ENCODE measurements around the gene C19orf25.

The C19orf25 gene

DNA sequence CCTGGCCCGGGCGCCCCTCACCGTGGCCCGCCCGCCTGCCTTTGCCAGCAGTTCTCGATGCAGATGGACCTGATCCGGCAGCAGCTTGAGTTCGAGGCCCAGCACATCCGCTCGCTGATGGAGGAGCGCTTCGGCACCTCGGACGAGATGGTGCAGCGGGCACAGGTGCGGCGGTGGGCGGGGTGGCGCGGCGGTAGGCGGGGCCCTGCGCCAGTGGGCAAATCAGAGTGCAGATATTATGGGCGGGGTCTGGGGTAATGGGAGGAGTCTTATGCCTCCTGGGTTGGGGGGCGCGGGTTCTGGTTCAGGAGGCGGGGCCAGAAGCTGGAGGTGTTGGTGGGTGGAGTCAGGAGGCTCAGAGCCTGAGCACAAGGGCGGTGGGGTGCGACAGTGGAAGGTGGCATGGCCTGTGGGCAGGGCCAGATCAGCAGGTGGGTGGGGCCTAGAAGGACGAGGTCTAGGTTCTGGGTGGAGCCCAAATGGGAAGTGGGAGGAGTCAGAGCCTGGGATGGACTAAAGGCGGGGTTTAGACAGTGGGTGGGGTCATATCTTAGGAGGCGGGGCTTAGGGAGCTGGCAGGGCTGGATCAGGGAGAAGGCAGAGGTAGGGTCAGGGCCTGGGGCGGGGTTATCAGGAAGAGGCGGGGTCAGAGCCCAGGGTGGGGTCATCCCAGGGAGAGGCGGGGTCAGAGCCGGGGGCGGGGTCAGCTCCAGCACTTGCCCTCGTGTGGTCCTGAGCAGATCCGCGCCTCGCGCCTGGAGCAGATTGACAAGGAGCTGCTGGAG lies 23.5 kb downstream of the C19orf25 start:
- no peak overlapping the region for H3K4me3 ChIP-seq (ENCODE audit: control insufficient read depth, low read depth, low read length)
- TF ChIP-seq, protein P1, sequence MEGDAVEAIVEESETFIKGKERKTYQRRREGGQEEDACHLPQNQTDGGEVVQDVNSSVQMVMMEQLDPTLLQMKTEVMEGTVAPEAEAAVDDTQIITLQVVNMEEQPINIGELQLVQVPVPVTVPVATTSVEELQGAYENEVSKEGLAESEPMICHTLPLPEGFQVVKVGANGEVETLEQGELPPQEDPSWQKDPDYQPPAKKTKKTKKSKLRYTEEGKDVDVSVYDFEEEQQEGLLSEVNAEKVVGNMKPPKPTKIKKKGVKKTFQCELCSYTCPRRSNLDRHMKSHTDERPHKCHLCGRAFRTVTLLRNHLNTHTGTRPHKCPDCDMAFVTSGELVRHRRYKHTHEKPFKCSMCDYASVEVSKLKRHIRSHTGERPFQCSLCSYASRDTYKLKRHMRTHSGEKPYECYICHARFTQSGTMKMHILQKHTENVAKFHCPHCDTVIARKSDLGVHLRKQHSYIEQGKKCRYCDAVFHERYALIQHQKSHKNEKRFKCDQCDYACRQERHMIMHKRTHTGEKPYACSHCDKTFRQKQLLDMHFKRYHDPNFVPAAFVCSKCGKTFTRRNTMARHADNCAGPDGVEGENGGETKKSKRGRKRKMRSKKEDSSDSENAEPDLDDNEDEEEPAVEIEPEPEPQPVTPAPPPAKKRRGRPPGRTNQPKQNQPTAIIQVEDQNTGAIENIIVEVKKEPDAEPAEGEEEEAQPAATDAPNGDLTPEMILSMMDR (conservative IDR thresholded peaks at IDR 0.05; ENCODE audit: control insufficient read depth, insufficient read depth, low read depth, low read length), result no peak
- DNase-seq (ENCODE audit: low read depth), result peak; percentile 69

DNA sequence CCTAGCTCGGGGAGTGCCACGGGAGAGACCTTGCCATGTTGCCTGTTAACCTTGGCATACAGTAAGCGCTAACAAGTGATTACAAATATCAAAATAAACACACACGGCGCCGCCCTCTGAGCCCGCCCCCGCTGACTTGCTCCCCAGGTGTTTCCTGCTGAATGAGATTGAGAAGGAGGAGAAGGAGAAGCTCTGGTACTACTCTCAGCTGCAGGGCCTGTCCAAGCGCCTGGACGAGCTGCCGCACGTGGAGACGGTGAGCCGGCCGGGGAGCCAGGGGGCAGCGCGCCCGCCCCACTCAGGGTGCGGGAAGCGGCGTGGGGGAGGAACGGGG lies 24.0 kb downstream of the C19orf25 start:
- H3K4me3 ChIP-seq (ENCODE audit: control insufficient read depth, low read depth, low read length), result no peak overlapping the region
- TF ChIP-seq, protein P1 (conservative IDR thresholded peaks at IDR 0.05; ENCODE audit: control insufficient read depth, insufficient read depth, low read depth, low read length), result no peak
- DNase-seq (ENCODE audit: low read depth), result no peak

DNA sequence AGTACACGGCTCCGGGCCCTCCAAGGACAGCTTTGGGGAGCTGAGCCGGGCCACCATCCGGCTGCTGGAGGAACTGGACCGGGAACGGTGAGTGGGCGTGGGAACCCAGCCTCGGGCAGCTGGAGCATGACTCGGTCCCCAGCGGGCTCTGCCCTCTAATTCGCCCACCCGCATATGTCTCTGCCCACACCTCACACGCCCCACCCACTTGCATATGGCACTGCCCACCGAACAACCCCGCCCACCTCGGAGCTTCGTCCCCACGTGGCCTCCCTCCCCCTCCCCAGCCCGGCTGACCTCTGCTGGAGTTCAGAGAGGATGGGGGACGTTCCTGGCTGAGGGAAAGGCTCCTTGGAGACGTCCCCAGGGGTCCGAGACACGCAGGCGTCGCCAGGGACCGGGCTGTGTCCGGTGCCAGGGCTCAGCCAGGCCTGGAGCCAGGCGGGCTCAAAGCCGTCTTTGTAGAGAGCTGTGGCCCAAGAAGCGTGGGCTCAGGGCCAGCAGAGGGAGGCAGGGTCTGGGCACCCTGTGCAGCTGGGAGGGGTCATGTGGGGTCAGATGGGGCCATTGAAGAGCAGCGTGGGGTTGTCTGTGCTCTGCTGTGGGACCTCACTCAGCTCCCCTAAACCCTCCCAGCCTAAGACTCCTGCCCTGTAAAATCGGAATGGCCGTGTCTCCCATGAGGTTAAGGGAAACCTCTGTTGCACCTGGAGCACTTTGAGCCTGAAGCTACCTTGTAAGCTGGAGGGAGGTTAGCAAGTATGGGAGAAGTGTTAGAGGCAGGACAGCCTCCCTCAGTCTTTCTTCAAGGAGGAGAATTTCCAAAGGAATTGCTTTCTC lies 25.3 kb downstream of the C19orf25 start:
- TF ChIP-seq, protein P1 (conservative IDR thresholded peaks at IDR 0.05; ENCODE audit: control insufficient read depth, insufficient read depth, low read depth, low read length), result no peak
- peak; percentile 62 for DNase-seq (ENCODE audit: low read depth)
- H3K4me3 ChIP-seq (ENCODE audit: control insufficient read depth, low read depth, low read length), result no peak overlapping the region

DNA sequence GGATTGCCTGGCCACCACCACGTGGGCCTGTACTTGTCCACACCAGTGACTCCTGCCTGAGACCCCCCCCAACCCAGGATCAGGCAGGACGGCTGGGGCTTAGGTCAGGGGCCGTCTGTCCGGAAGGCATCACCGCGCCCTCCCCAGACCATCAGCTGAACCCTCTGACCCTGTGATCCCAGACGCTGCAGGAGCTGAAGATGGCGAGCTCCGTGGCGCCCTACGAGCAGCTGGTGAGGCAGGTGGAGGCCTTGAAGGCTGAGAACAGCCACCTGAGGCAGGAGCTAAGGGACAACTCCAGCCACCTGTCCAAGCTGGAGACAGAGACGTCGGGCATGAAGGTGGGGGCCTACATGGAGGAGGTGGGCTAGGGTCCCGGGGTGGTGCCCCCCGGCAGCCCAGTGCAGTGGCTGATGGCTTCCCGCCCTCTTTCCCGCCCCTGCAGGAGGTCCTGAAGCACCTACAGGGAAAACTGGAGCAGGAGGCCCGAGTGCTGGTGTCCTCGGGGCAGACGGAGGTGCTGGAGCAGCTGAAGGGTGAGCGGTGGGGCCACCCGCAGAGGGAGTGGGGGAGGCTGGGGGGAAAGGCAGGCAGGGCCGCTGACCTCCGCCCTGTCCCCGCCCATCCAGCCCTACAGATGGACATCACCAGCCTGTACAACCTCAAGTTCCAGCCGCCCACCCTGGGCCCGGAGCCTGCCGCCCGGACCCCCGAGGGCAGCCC lies 26.1 kb downstream of the C19orf25 start:
- DNase-seq (ENCODE audit: low read depth), result no peak

DNA sequence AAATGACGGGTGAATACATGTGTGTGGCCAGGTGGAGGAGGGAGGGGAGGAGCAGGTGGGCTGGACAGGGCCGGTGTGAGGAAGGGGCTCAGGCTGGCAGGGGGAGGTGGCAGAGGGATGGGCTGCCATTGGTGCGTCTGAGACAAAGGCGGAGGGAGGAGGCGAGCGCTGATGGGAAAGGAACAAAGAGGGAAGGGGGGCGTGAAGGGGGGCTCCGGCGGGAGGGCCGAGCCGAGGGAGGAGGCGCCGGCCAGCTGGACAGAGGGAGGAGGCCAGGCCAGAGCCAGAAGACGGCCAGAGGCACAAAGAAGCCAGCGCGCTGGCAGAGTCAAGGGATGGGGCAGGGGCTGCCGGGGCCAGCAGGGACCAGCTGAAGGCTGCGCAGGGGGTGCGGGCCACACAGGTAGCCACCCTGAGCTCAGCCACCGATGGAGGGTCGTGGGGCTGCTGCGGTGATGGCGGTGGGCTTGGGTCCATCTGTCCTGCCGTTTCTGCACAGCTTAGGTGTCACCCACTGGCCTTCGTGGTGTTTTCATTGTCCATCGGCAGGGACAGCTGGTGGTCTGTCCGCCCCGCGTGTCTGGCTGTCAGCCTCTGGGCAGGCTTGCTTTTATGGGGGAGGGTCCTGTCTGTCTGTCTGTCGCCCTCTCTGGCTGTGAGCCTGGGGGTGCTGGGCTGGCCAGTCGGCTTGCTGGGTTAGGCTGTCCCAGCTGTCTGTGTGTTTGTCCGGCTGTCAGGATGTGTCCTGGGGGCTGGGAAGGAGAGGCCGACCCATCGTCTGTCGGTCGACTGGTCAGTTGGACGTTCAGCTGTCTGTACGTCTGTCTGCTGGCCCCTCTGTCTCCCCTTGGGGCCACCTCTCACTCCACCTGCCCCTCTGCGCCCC lies 26.9 kb downstream of the C19orf25 start:
- DNase-seq (ENCODE audit: low read depth), result no peak
- TF ChIP-seq, protein P1 (conservative IDR thresholded peaks at IDR 0.05; ENCODE audit: control insufficient read depth, insufficient read depth, low read depth, low read length), result no peak
- H3K4me3 ChIP-seq (ENCODE audit: control insufficient read depth, low read depth, low read length), result no peak overlapping the region

More for the DNA sequence above, 26.1 kb downstream of the C19orf25 start:
- no peak overlapping the region for H3K4me3 ChIP-seq (ENCODE audit: control insufficient read depth, low read depth, low read length)
- TF ChIP-seq, protein P1 (conservative IDR thresholded peaks at IDR 0.05; ENCODE audit: control insufficient read depth, insufficient read depth, low read depth, low read length), result no peak
